ENCODE measurements around the gene MAP2K5. TPM values are rescaled to one million over a fixed set of nuclear protein-coding genes. Genes with fewer than 3 reads are reported as not detected.

The MAP2K5 gene
- 4.9 and 8.2 TPM in 2 replicates for total RNA-seq

GRCh38 chr15:67542420-67543347, at the start of gene MAP2K5:
TSS of gene MAP2K5 (plus strand) at chr15:67542703. CDS start at chr15:67543336, 633 bp downstream.

GRCh38 chr15:67521029-67521782, 21.3 kb upstream of the MAP2K5 start, which contains the start of gene C15orf61:
TSS of gene C15orf61 (plus strand) at chr15:67521131. CDS start at chr15:67521249, 118 bp downstream.

GRCh38 chr15:67824976-67825880, 282.7 kb downstream of the MAP2K5 start, which contains the start of gene SKOR1:
TSS of gene SKOR1 (plus strand) at chr15:67825509. CDS start at chr15:67825603, 94 bp downstream.

GRCh38 chr15:67839929-67840748, 297.6 kb downstream of the MAP2K5 start, which contains the start of gene RNU6-1:
TSS of gene RNU6-1 (minus strand) at chr15:67840045.

Other genes with a start within 250 kb of the MAP2K5 start
- 3.6 and 5.9 TPM in 2 replicates for gene C15orf61, start 21.6 kb upstream of the MAP2K5 start, total RNA-seq